Ishikawa (cell line): ENCODE measurements around the gene PHIP.

Experiments
- CREB1 ChIP-seq: IDR thresholded peaks from 2 replicates; pipeline ENCODE4 v1.6.1; 2012; ENCODE audit warnings: low read depth
- EP300 ChIP-seq: IDR thresholded peaks from 2 replicates; pipeline ENCODE4 v1.6.1; 2012; ENCODE audit warnings: borderline replicate concordance
- MAX ChIP-seq: IDR thresholded peaks from 2 replicates; pipeline ENCODE4 v1.6.1; 2012
- RAD21 ChIP-seq: IDR thresholded peaks from 2 replicates; pipeline ENCODE4 v1.6.1; 2012; ENCODE audit warnings: low read depth
- TAF1 ChIP-seq: IDR thresholded peaks from 2 replicates; pipeline ENCODE4 v1.6.1; 2012; ENCODE audit warnings: low read depth, mild to moderate bottlenecking
- USF1 ChIP-seq: IDR thresholded peaks from 2 replicates; pipeline ENCODE4 v1.6.1; 2012
- TF ChIP-seq, protein P1 (sequence below): IDR thresholded peaks from 2 replicates; pipeline ENCODE4 v1.6.1; 2012; ENCODE audit warnings: low read depth, mild to moderate bottlenecking

DNA sequence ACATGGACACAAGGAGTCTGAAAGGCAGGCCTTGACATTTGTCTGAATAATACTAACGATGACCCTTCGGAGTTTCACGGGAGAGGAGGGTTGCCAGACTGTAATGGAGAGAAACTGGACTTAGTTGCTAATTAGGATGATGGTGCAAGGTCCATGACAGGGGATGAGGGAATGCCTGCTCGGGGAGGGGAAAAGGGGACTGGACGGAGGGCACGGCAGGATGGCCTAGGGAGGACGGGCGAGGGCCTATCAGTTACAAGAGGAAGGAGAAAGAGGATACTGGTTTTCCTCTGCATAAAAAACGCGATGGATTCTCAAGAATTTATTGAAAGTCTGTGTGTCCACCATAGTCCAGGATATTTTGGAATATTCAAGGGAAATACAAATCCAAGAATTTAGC, 168.0 kb downstream of the PHIP start:
- TF ChIP-seq, protein P1, sequence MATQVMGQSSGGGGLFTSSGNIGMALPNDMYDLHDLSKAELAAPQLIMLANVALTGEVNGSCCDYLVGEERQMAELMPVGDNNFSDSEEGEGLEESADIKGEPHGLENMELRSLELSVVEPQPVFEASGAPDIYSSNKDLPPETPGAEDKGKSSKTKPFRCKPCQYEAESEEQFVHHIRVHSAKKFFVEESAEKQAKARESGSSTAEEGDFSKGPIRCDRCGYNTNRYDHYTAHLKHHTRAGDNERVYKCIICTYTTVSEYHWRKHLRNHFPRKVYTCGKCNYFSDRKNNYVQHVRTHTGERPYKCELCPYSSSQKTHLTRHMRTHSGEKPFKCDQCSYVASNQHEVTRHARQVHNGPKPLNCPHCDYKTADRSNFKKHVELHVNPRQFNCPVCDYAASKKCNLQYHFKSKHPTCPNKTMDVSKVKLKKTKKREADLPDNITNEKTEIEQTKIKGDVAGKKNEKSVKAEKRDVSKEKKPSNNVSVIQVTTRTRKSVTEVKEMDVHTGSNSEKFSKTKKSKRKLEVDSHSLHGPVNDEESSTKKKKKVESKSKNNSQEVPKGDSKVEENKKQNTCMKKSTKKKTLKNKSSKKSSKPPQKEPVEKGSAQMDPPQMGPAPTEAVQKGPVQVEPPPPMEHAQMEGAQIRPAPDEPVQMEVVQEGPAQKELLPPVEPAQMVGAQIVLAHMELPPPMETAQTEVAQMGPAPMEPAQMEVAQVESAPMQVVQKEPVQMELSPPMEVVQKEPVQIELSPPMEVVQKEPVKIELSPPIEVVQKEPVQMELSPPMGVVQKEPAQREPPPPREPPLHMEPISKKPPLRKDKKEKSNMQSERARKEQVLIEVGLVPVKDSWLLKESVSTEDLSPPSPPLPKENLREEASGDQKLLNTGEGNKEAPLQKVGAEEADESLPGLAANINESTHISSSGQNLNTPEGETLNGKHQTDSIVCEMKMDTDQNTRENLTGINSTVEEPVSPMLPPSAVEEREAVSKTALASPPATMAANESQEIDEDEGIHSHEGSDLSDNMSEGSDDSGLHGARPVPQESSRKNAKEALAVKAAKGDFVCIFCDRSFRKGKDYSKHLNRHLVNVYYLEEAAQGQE: no peak
- TF ChIP-seq TAF1: no peak
- TF ChIP-seq EP300: no peak
- no peak for TF ChIP-seq CREB1
- no peak for TF ChIP-seq MAX
- no peak for TF ChIP-seq RAD21
- no peak for TF ChIP-seq USF1
